ENCODE data around the gene GRAMD4.
A peak's percentile ranks its signal among the peaks of the same experiment; 100 is the strongest.

GRAMD4 gene

DNA sequence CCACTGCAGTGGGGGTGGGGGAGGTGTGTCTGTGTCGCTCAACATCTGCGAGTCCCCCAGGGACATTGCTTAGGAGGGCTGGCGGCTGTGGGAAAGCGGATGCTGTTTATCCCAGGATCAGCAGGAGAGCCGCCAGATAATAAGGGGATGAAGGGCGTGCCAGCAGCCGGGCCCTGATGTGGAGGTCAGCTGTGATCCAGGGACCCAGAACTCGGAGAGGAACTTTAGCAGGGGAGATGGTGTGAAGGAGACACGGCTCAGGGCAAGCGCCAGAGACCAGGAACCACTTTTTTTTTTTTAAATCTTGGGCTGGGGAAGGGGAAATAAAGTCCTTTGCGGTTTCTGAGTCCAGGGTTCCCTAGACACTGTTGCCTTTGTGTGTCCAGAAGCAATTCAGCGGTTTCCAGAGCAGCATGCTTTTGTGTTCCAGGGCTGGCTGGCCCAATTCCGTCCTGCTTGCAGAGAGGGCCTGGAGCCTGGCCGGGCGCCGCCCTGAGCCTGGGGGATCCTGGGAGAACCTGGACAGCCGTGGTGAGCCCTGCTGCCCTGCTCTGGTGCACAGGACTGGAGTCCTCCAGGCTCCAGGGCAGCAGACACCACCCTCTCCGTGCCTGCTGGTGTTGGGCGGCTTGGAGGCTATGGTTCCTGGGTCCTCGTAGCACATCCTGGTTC is at the start of gene GRAMD4:
Gene GRAMD4 (plus strand): TSS at position 557 of the 672 bp plus-strand sequence. CDS start 6,414 bp downstream, outside the sequence.
- DNase-seq = no peak

- no peak for DNase-seq
Observed at GRCh38 chr22:46571642-46572250, 48.4 kb upstream of the GRAMD4 start.

DNA sequence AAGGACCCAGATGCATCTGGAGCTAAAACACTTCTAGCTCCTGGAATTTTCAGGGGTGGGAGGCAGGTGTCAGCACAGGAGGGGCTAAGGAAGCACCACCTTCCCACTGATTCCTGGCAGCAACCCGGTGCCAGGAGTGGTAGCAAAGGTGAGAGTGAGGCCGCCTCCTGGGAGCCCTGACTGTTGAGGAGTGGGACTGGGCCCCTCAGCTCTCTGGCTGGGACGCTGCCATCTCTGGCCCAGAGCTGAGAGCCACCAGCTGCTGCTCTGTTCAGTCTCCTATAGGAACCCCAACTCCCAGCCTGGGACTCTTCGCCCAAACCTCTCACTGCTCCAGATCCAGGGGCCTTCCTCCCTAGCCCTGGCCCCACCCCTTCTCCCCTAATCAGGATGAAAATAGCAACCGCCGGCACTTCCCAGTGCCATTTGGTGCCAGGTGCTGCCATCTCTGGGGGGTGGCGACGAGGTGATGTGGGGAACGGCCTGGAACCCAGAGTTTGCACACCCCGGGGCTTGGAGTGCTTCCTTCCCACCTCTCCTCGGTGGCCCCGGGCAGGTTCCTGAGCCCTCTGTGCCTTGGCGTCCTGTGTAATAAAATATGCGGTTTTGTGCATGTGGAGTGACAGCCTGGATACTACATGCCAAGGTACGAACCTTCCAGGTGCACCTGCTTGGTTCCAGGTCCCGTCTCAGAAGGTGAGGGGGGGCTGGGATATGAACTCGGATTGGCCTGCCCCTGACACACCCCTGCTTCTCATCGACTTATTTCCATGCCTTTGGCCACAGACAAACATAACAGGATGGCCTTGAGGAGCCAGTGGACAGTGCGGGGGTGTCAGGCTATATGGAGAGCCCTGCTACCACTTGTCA is 47.0 kb upstream of the GRAMD4 start:
- no peak for DNase-seq

- DNase-seq = no peak
Observed at GRCh38 chr22:46573781-46574437, 46.3 kb upstream of the GRAMD4 start.

DNA sequence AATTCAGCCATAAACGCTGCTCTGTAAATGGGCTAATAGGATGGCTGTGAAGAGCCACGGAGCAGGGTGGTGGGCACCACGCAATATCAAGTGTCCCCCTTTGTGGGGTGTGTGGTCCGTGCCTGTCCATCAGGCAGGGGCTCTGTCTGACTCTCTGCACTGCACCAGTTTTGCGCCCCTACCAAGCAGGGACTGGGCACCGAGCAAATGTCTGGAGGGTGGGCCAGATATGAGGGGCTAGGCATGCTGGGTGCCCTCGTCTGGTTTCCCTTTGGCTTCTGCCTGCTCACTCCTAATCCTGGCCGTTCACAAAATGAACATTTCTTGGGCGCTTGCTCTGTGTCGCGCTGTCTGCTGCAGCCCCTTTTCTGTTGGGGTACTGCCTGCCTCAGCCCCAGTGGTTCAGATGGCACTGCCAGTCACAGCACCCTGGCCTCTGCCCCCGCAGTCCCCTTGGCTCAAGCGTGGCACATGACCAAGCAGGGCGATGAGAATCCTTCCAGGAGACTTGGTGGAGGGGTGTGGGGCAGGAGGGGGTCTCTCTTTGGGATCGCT is 45.7 kb upstream of the GRAMD4 start:
- DNase-seq = no peak

GRCh38 chr22:46574993-46575910 is 44.9 kb upstream of the GRAMD4 start:
- DNase-seq = no peak

- no peak for DNase-seq
Observed at GRCh38 chr22:46575911-46576555, 44.2 kb upstream of the GRAMD4 start.

GRCh38 chr22:46576556-46577367 is 43.4 kb upstream of the GRAMD4 start:
- peak; percentile 44 for DNase-seq

DNA sequence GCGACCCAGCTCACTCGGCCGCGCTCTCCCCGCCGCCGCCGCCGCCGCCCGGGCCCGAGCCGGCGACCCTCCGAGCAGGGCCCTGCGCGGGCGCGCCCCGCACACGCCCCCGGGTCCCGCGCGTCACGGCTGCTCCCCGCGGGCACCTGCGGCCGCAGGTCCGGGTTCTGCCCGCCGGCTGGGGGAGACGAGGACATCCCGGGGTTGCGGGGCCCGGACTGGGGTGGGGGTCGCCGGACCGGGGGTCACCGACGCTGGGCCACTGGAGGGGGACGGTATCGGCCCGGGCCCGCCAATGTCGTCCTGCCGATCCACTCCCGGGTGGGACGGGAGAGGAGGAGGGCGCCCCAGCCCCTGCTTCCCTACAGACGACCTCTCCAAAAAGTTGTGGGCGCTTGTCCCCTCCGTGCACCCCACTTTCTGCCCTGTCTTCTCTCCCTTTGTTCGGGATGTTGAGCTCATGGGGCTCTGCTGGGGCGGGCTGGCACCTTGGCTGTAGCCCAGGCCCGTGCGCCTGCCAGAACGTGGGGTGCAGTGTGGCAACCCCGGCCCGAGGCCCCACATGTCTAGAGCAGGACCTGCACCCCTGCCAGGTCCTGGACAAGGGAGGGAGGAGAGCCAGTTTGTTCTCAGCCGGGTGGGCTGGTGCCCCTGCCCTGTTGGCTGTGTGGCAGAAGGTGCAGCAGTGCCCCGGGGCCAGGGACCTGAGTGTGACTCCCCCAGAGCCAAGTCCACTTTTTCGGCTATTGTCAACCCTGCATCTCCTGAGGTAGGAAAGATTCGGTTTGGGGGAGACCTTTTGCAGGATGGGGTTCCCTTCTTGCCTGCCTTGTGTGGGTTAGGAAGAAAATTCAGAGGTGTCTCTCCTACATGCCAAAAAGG is 42.6 kb upstream of the GRAMD4 start:
- no peak for DNase-seq

DNA sequence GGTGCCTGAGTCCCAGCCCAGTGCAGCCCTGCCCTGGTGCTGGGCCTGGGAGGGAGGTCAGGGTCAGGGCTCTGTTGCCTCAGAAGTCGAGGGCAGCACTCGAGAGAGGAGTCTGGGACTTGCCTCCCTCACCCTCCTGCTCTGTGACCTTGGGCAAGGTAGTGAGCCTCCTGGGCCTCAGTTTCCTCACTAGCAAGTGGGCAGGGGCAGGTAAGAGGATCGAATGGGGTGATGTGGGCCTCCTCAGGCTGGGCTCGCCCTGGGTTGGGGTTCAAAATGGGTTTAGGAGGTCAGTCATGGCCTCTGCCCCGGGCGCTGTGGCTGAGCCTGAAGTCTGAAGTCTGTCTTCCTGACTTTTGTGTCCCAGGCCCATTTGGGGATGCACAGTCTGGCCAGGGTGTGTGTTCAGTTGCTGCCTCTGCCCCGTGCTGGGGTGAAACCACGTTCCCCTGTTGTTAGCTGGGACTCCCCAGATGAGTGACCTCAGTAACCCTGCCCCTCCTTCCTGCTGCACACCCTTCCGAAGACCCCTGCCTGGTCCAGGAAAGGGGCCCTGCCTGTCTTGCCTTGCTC is 41.8 kb upstream of the GRAMD4 start:
- no peak for DNase-seq

- DNase-seq = no peak
Observed at GRCh38 chr22:46578824-46579561, 41.2 kb upstream of the GRAMD4 start.

DNA sequence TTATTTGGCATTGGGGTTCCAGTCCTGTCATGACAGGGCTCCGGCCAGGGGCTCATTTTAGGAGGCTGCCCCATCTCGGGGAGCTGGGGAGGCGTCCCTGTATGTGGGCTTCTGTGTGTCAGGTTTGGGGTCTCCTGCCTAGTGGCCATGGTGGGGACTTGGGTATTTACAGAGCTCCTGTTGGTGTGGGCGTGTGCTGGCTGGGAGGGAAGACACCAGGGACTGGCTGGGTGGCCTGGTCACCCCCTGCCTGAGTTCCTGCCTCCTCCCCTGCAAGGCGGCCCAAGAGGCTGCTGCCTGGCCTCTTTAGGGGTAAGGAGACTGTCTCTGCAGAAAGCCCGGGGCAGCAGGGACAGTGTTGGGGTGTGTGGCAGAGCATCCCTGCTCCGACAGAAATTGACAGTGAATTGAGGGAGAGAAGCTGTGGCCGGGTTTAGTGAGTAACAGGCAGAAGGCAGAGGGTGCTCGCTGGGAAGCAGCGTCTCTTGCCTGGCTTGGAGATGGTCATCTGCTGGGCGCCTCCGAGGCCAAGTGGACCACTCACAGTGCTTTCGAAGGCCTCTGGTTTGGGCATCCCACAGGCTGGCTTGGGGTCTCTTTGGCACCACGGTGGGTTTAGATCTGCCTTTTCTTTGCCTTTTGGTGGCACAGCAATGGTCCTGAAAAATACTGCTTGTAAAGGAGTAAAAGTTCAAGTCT is 40.3 kb upstream of the GRAMD4 start:
- no peak for DNase-seq

- DNase-seq = no peak
Observed at GRCh38 chr22:46580940-46581537, 39.1 kb upstream of the GRAMD4 start.

- DNase-seq = no peak
Observed at GRCh38 chr22:46581538-46582244, 38.5 kb upstream of the GRAMD4 start.

DNA sequence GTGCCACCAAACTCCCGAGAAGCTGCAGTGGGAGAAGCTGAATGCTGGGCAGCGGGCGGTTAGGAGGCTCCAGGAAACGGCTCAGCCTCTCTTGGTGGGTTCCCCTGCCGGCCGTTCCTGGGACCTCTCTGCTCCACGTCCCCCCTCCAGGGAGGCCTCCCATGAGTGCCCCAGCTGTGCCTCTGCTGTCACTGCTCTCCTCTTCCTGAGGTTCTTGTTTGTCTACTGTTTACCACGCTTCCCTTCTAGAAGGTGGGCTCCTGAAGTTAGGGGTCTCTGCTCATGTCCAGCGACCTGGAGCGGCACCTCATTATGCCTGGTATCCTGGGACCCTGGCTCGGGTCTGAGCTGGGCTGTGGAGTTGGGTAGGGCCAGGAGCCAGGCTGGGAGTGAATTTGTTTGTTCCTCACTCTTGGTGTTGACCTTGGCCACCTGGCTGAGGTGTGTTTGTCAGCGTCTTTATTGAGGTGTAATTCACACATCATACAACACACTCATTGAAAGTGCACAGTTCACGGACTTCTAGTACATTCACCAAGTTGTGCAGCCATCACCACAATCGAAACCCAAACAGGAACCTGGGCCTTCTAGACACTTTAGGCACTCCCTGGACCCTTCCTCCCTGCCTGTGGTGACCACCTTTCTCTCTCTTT is 37.8 kb upstream of the GRAMD4 start:
- no peak for DNase-seq

GRCh38 chr22:46583571-46583970 is 36.6 kb upstream of the GRAMD4 start:
- no peak for DNase-seq

All from activated gamma-delta T cell treated with Interleukin-2 at 50 U/mL for 16 hours (primary cell).